Liver (tissue), 9 donors: Measurements from ENCODE around the gene RASGRF1. TPM values are rescaled to one million over a fixed set of nuclear protein-coding genes. Genes with fewer than 3 reads are reported as not detected.
"Not testable (repeated sequence)": the region's sequence is repeated elsewhere in the genome, so short reads cannot be mapped to it uniquely, and the experiment has no call there.

Experiments used
- DNase-seq: peaks from one replicate; pipeline ENCODE4 v3.0.0-alpha.2; 2017; ENCODE audit warnings: low spot score
- H3K27ac ChIP-seq, 2 donors: one replicate each; pipeline ENCODE4 v1.7.0; 2013; ENCODE audit warnings: inconsistent platforms in 2 of 2, low read length in 2 of 2, control low read depth in 1 of 2, low read depth in 1 of 2, mild to moderate bottlenecking in 1 of 2
- H3K27me3 ChIP-seq, 4 donors: one replicate each; pipeline versions ENCODE4 v1.6.1 to v1.7.0; 2013; ENCODE audit warnings: low read length in 3 of 4, inconsistent platforms in 1 of 4, mild to moderate bottlenecking in 1 of 4, moderate library complexity in 1 of 4; ENCODE audit not compliant: control insufficient read depth in 4 of 4, insufficient read depth in 4 of 4
- H3K36me3 ChIP-seq, 4 donors: one replicate each; pipeline versions ENCODE4 v1.6.1 to v1.7.0; 2013; ENCODE audit warnings: low read length in 3 of 4, mild to moderate bottlenecking in 3 of 4, low read depth in 1 of 4, moderate library complexity in 1 of 4; ENCODE audit not compliant: control insufficient read depth in 4 of 4, insufficient read depth in 3 of 4
- H3K4me1 ChIP-seq, 4 donors: one replicate each; pipeline versions ENCODE4 v1.6.1 to v1.7.0; 2013; ENCODE audit warnings: low read length in 3 of 4, mild to moderate bottlenecking in 3 of 4, moderate library complexity in 1 of 4; ENCODE audit not compliant: control insufficient read depth in 4 of 4, insufficient read depth in 4 of 4
- H3K4me3 ChIP-seq, 3 donors: one replicate each; pipeline versions ENCODE4 v1.6.1 to v1.7.0; 2013; ENCODE audit warnings: low read length in 3 of 3, control low read depth in 1 of 3, low read depth in 1 of 3, mild to moderate bottlenecking in 1 of 3
- H3K9ac ChIP-seq, 2 donors: one replicate each; pipeline ENCODE4 v1.7.0; 2013; ENCODE audit warnings: low read length in 2 of 2, mild to moderate bottlenecking in 2 of 2, moderate library complexity in 2 of 2, control low read depth in 1 of 2, low read depth in 1 of 2
- H3K9me3 ChIP-seq, 4 donors: one replicate each; pipeline versions ENCODE4 v1.6.1 to v1.7.0; 2013; ENCODE audit warnings: low read length in 3 of 4; ENCODE audit not compliant: control insufficient read depth in 4 of 4
- EGR1 ChIP-seq, 2 donors: IDR thresholded peaks; 2 replicates each; pipeline ENCODE4 v1.6.1; 2016 to 2018; ENCODE audit warnings: antibody characterized with exemption in 2 of 2, low read depth in 2 of 2
- FOXA2 ChIP-seq: IDR thresholded peaks from 2 replicates; pipeline ENCODE4 v1.6.1; 2016; ENCODE audit warnings: antibody characterized with exemption
- GABPA ChIP-seq, 2 donors: IDR thresholded peaks in 1 of 2; conservative IDR thresholded peaks in 1 of 2; 2 replicates each; pipeline ENCODE4 v1.6.1; 2016; ENCODE audit warnings: antibody characterized with exemption in 2 of 2, mild to moderate bottlenecking in 1 of 2, moderate library complexity in 1 of 2
- HNF4A ChIP-seq, 2 donors: conservative IDR thresholded peaks; 2 replicates each; pipeline ENCODE4 v1.6.1; 2016; ENCODE audit warnings: antibody characterized with exemption in 2 of 2, mild to moderate bottlenecking in 2 of 2
- HNF4G ChIP-seq: IDR thresholded peaks from 2 replicates; pipeline ENCODE4 v1.6.1; 2016; ENCODE audit warnings: antibody characterized with exemption
- NR2F2 ChIP-seq: IDR thresholded peaks from 2 replicates; pipeline ENCODE4 v1.6.1; 2016; ENCODE audit warnings: antibody characterized with exemption
- RAD21 ChIP-seq, 2 donors: IDR thresholded peaks; 2 replicates each; pipeline ENCODE4 v1.6.1; 2016; ENCODE audit warnings: antibody characterized with exemption in 2 of 2, mild to moderate bottlenecking in 2 of 2
- RXRA ChIP-seq, 2 donors: IDR thresholded peaks; 2 replicates each; pipeline ENCODE4 v1.6.1; 2017 to 2018; ENCODE audit warnings: antibody characterized with exemption in 2 of 2, mild to moderate bottlenecking in 1 of 2
- TAF1 ChIP-seq: conservative IDR thresholded peaks from 2 replicates; pipeline ENCODE4 v1.6.1; 2016; ENCODE audit warnings: antibody characterized with exemption, mild to moderate bottlenecking
- YY1 ChIP-seq: IDR thresholded peaks from 2 replicates; pipeline ENCODE4 v1.6.1; 2016; ENCODE audit warnings: antibody characterized with exemption, mild to moderate bottlenecking
- WGBS: extraction: QIAGEN DNeasy Blood & Tissue Kit; methylation state at CpG from one replicate; pipeline ENCODE4 v1.1.7; 2013; 5-methylcytosine and 5-hydroxymethylcytosine counted together
- polyA plus RNA-seq, 2 donors: library from polyadenylated mRNA; stranded (reverse) in 1 of 2; unstranded in 1 of 2; fragments of 200-250 nt in 1 of 2; fragments of >200 nt in 1 of 2; fragmentation: Nextera tagmentation in 1 of 2; extraction: Ambion mirVana in 1 of 2; gene quantifications; one replicate each; pipeline versions ENCODE4 v1.2.1 to v1.2.3, GENCODE V29; 2013 to 2015
- total RNA-seq, 2 donors: library from RNA; depleted of rRNA; stranded (reverse); fragments of >200 nt; gene quantifications; one replicate each; pipeline ENCODE4 v1.2.3, GENCODE V29; 2014
- TF ChIP-seq, protein P1 (sequence below): IDR thresholded peaks from 2 replicates; pipeline ENCODE4 v1.6.1; 2016; ENCODE audit warnings: antibody characterized with exemption, mild to moderate bottlenecking
- TF ChIP-seq, protein P2 (sequence below): fragments of 150-350 bp; IDR thresholded peaks from 2 replicates; pipeline ENCODE4 v1.5.1; 2017; ENCODE audit warnings: improper control_type of control experiment, low read depth, low read length; ENCODE audit not compliant: missing input control
- TF ChIP-seq, protein P3 (sequence below): IDR thresholded peaks from 2 replicates; pipeline ENCODE4 v1.6.1; 2016; ENCODE audit warnings: antibody characterized with exemption
- TF ChIP-seq, protein P4 (sequence below): IDR thresholded peaks from 2 replicates; pipeline ENCODE4 v1.6.1; 2016; ENCODE audit warnings: antibody characterized with exemption
- TF ChIP-seq, protein P5 (sequence below): IDR thresholded peaks from 2 replicates; pipeline ENCODE4 v1.6.1; 2016; ENCODE audit warnings: antibody characterized with exemption
- donor health status: healthy.
- donor health status: healthy.
- donor health status: healthy.
- donor health status: healthy.
- donor health status: healthy.

Gene RASGRF1
- total and polyA plus RNA-seq, 4 donors, result 0.28 TPM; not detected in 3

DNA sequence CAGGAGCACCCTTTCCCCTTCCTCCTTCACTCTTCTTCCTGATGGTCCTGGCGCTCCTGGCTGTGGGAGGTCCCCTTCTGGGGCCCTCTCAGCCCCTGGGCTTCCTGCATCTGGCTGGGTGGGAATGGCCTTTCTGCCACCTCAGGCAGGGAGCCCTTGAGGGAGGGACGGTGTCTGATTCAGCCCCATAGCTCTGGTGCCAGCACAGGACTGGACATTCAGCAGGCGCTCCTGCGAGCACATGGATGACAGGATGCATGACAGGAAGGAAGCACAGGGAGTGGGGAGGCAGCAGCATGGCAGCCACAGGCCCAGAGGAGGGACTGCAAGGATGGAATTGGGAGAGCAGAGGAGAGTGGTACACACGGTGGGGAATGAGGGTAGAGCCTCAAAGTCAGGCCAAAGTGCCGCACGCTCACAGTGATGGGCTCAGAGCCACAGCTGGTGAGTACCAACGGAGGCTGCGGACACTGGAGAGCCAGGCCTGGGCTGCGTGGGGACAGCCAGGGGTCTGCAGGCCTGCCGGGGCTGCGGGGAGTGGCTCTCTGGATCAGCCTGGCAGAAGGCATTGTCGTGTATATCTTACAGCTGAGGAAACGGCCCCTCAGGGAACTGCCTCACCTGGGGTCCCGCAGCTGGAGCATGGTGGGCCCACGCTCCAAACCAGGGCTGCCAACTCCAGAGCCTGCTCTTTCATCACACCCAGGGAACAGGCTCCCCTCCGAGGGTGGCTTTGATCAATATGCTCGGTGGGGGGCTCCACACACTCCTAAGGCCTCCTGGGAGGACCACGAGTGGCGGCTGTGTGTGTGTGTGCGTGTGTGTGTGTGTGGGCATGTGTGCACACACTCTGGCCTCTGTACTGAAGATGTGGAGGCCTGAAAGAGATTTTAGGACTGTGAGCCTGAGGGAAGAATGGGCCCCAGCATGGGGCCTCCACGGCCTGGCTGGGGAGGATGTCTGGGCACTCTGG lies 94.4 kb downstream of the RASGRF1 start (continued):
- TF ChIP-seq, protein P1, sequence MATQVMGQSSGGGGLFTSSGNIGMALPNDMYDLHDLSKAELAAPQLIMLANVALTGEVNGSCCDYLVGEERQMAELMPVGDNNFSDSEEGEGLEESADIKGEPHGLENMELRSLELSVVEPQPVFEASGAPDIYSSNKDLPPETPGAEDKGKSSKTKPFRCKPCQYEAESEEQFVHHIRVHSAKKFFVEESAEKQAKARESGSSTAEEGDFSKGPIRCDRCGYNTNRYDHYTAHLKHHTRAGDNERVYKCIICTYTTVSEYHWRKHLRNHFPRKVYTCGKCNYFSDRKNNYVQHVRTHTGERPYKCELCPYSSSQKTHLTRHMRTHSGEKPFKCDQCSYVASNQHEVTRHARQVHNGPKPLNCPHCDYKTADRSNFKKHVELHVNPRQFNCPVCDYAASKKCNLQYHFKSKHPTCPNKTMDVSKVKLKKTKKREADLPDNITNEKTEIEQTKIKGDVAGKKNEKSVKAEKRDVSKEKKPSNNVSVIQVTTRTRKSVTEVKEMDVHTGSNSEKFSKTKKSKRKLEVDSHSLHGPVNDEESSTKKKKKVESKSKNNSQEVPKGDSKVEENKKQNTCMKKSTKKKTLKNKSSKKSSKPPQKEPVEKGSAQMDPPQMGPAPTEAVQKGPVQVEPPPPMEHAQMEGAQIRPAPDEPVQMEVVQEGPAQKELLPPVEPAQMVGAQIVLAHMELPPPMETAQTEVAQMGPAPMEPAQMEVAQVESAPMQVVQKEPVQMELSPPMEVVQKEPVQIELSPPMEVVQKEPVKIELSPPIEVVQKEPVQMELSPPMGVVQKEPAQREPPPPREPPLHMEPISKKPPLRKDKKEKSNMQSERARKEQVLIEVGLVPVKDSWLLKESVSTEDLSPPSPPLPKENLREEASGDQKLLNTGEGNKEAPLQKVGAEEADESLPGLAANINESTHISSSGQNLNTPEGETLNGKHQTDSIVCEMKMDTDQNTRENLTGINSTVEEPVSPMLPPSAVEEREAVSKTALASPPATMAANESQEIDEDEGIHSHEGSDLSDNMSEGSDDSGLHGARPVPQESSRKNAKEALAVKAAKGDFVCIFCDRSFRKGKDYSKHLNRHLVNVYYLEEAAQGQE, result no peak
- TF ChIP-seq HNF4G (no peak), TAF1 (no peak), NR2F2 (no peak), GABPA (IDR thresholded peaks at IDR 0.05 in 1 of 2, conservative IDR thresholded peaks at IDR 0.05 in 1 of 2) (no peak), RAD21 (IDR thresholded peaks at IDR 0.05) (no peak), FOXA2 (no peak)

DNA sequence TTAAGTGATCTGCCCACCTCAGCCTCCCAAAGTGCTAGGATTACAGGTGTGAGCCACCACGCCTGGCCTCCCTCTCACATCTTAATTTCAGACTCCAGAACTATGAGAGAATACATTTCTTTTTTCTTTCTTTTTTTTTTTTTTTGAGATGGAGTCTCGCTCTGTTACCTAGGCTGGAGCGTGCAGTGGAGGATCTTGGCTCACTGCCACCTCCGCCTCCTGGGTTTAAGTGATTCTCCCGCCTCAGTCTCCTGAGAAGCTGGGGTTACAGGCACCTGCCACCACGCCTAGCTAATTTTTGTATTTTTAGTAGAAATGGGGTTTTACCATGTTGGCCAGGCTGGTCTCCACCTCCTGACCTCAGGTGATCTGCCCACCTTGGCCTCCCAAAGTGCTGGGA lies 95.4 kb downstream of the RASGRF1 start:
- H3K4me1 ChIP-seq, H3K27me3 ChIP-seq, H3K27ac ChIP-seq, H3K9me3 ChIP-seq, H3K9ac ChIP-seq, H3K4me3 ChIP-seq, DNase-seq, H3K36me3 ChIP-seq: not testable (repeated sequence)
- WGBS, result 80% methylated on average over 6 of the region's 6 CpGs

DNA sequence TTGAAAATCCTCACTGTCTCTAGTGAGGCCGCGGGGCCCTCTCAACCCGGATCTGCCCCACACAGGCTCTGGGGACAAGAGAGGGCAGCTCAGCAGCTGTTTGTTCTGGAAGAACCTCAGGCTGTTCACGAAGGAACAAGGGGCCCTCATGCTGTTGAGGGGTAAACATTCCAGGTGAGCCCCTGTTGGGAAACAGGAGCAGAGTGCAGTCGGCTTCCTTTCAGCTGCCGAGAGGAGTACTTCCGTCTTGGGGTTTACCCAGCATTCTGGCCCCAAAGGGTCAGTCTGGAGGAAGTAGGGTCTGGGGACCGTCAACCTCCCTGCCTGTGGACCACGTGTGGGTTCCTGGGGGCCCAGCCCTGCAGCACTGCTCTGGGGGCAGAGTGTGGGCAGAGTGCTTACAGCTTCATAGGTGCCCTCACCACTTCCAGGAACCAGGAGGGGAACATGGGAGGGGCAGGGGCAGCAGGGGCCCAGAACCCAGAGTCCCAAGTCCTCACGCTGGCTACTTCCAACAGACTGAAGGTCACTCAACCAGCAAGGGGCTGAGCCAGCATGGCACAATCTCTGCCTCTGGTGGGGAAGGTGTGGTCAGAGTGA lies 96.5 kb downstream of the RASGRF1 start:
- 73% methylated on average over 10 of the region's 10 CpGs for WGBS
- Histone ChIP-seq H3K9ac (no peak overlapping the region), H3K36me3 (no peaks in the 10 kb centered on the region), H3K27ac (no peak overlapping the region), H3K4me3 (no peak overlapping the region), H3K4me1 (no peaks in the 10 kb centered on the region), H3K27me3 (no peaks in the 10 kb centered on the region), H3K9me3 (no peaks in the 10 kb centered on the region)
- TF ChIP-seq RAD21 (IDR thresholded peaks at IDR 0.05) (no peak), HNF4A (conservative IDR thresholded peaks at IDR 0.05) (peak in 1 of 2 donors; percentile 59)
- no peak for DNase-seq

DNA sequence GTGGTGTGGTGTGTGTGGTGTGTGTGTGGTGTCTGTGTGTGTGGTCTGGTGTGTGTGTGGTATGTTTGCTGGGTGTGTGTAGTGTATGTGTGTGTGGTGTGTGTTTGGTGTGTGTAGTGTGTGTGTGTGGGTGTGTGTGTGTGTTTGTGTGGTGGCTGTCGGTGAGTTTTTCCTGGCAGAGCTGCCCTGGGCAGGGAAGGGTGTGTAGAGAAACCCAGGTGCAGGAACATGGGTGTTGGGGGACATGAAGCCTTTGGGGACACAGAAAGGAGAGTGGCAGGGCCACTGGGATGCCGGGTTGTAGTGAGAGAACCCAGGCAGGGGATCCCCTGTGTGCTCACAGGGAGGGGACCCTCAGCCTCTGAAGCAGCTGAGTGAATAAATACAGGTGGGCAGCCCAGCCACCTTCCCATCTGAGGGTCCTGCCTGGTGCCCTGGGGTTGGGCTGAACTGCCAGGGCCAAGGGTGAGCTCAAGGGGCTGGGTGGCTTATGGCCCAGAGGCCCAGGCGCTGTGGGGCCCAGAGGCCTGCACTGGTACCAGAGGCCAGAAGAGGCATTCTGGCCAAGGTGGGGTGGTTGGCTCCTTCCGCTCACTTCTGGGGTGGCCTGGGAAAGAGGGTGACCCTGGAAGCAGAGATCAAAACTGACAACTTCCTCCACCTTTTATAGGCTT lies 97.2 kb downstream of the RASGRF1 start:
- Histone ChIP-seq H3K27me3 (no peaks in the 10 kb centered on the region), H3K9me3 (no peaks in the 10 kb centered on the region), H3K9ac (no peak overlapping the region), H3K4me3 (no peak overlapping the region), H3K27ac (no peak overlapping the region), H3K4me1 (no peaks in the 10 kb centered on the region), H3K36me3 (no peaks in the 10 kb centered on the region)
- DNase-seq, result no peak
- WGBS, result 93% methylated on average over 4 of the region's 4 CpGs
- TF ChIP-seq, protein P2, sequence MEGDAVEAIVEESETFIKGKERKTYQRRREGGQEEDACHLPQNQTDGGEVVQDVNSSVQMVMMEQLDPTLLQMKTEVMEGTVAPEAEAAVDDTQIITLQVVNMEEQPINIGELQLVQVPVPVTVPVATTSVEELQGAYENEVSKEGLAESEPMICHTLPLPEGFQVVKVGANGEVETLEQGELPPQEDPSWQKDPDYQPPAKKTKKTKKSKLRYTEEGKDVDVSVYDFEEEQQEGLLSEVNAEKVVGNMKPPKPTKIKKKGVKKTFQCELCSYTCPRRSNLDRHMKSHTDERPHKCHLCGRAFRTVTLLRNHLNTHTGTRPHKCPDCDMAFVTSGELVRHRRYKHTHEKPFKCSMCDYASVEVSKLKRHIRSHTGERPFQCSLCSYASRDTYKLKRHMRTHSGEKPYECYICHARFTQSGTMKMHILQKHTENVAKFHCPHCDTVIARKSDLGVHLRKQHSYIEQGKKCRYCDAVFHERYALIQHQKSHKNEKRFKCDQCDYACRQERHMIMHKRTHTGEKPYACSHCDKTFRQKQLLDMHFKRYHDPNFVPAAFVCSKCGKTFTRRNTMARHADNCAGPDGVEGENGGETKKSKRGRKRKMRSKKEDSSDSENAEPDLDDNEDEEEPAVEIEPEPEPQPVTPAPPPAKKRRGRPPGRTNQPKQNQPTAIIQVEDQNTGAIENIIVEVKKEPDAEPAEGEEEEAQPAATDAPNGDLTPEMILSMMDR, result no peak
- TF ChIP-seq RAD21 (IDR thresholded peaks at IDR 0.05) (no peak), HNF4A (conservative IDR thresholded peaks at IDR 0.05) (no peak), FOXA2 (no peak), GABPA (IDR thresholded peaks at IDR 0.05 in 1 of 2, conservative IDR thresholded peaks at IDR 0.05 in 1 of 2) (no peak), HNF4G (no peak), YY1 (no peak), EGR1 (IDR thresholded peaks at IDR 0.05; ENCODE audit: low read depth in 2 of 2) (no peak), RXRA (IDR thresholded peaks at IDR 0.05) (no peak)
- TF ChIP-seq, protein P3, sequence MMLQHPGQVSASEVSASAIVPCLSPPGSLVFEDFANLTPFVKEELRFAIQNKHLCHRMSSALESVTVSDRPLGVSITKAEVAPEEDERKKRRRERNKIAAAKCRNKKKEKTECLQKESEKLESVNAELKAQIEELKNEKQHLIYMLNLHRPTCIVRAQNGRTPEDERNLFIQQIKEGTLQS, result no peak
- TF ChIP-seq, protein P4, sequence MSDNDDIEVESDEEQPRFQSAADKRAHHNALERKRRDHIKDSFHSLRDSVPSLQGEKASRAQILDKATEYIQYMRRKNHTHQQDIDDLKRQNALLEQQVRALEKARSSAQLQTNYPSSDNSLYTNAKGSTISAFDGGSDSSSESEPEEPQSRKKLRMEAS, result no peak
- TF ChIP-seq, protein P5, sequence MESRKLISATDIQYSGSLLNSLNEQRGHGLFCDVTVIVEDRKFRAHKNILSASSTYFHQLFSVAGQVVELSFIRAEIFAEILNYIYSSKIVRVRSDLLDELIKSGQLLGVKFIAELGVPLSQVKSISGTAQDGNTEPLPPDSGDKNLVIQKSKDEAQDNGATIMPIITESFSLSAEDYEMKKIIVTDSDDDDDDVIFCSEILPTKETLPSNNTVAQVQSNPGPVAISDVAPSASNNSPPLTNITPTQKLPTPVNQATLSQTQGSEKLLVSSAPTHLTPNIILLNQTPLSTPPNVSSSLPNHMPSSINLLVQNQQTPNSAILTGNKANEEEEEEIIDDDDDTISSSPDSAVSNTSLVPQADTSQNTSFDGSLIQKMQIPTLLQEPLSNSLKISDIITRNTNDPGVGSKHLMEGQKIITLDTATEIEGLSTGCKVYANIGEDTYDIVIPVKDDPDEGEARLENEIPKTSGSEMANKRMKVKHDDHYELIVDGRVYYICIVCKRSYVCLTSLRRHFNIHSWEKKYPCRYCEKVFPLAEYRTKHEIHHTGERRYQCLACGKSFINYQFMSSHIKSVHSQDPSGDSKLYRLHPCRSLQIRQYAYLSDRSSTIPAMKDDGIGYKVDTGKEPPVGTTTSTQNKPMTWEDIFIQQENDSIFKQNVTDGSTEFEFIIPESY, result no peak
